NOMO-1 (cell line): ENCODE data around the gene WSCD1.

ENCODE experiments used
- DNase-seq, 2 experiments: peaks; one replicate each; lab custom pipeline; 2025; ENCODE audit not compliant: unreplicated experiment in 2 of 2; lab: John Stamatoyannopoulos, UW

Gene WSCD1

GRCh38 chr17:6057562-6057961, 12.6 kb upstream of the WSCD1 start:
- no peak for DNase-seq

GRCh38 chr17:6059406-6059805, 10.8 kb upstream of the WSCD1 start:
- no peak for DNase-seq

GRCh38 chr17:6061290-6061689, 8.9 kb upstream of the WSCD1 start:
- no peak for DNase-seq

- DNase-seq: no peak
Observed at GRCh38 chr17:6064868-6065267, 5.3 kb upstream of the WSCD1 start.

GRCh38 chr17:6065351-6065750, 4.8 kb upstream of the WSCD1 start:
- no peak for DNase-seq

GRCh38 chr17:6066183-6066948, 3.8 kb upstream of the WSCD1 start:
- DNase-seq: no peak

- DNase-seq: no peak
Observed at GRCh38 chr17:6067060-6067459, 3.1 kb upstream of the WSCD1 start.

GRCh38 chr17:6070430-6070912, 292 bp downstream of the WSCD1 start:
- no peak for DNase-seq

- DNase-seq: peak in 1 of 2 experiments; percentile 10
Observed at GRCh38 chr17:6070913-6071511, 833 bp downstream of the WSCD1 start.

GRCh38 chr17:6071528-6072065, 1.4 kb downstream of the WSCD1 start:
- DNase-seq: no peak

GRCh38 chr17:6072157-6072556, 2.0 kb downstream of the WSCD1 start:
- no peak for DNase-seq

- no peak for DNase-seq
Observed at GRCh38 chr17:6072611-6073010, 2.4 kb downstream of the WSCD1 start.

- DNase-seq: no peak
Observed at GRCh38 chr17:6073620-6074019, 3.4 kb downstream of the WSCD1 start.

GRCh38 chr17:6075050-6075449, 4.9 kb downstream of the WSCD1 start:
- no peak for DNase-seq

GRCh38 chr17:6075845-6076244, 5.7 kb downstream of the WSCD1 start:
- DNase-seq: no peak

GRCh38 chr17:6077752-6078151, 7.6 kb downstream of the WSCD1 start:
- DNase-seq: no peak

- DNase-seq: no peak
Observed at GRCh38 chr17:6078458-6078871, 8.3 kb downstream of the WSCD1 start.

- DNase-seq: peak in 1 of 2 experiments; percentile 17
Observed at GRCh38 chr17:6079155-6079888, 9.1 kb downstream of the WSCD1 start.

GRCh38 chr17:6079960-6080359, 9.8 kb downstream of the WSCD1 start:
- DNase-seq: no peak

- DNase-seq: no peak
Observed at GRCh38 chr17:6080711-6081430, 10.7 kb downstream of the WSCD1 start.

- DNase-seq: no peak
Observed at GRCh38 chr17:6082335-6082734, 12.2 kb downstream of the WSCD1 start.
